GM19351 (cell line): Measurements from ENCODE around the gene ADORA2A.

Experiments used
- ATAC-seq: cut with Tn5 transposase; IDR thresholded peaks from one replicate; pipeline ENCODE4 v1.9.1; 2021; ENCODE audit warnings: mild to moderate bottlenecking, moderate library complexity; ENCODE audit not compliant: unreplicated experiment

The ADORA2A gene

DNA sequence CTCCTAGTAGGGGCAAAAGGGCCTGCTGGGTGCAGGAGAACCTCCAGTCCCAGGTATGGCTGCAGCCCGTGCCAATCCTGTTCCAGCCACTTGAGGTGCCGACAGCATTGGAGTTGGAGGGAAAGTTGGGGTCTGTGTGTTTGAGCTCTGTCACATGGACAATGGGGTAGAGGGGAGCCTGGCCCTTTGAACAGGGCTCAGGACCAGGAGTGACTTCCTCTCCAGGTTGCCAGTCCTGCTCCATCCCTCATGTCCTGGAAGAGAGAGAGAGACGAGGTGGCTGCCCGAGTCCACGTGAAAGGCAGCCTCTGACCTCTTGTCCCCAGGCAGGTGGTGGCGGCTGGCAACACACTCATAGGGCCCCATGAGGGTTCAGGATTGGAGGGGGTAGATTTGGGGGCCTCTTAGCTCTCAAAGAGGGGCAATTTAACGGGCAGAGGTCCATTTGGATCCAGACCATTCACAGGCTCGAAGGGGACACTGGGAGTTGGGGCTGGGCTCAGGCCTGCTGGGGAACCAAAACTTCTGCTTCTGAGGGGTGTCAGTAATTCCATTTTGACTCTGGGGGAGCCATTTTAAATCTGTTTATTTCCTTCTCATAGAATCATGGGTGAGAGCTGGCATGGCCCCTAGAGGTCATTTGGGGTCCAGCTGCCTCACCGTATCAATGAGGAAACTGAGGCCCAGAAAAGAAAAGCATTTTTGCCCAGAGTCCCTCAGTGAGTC is 4.1 kb downstream of the ADORA2A start:
- ATAC-seq: no peak

DNA sequence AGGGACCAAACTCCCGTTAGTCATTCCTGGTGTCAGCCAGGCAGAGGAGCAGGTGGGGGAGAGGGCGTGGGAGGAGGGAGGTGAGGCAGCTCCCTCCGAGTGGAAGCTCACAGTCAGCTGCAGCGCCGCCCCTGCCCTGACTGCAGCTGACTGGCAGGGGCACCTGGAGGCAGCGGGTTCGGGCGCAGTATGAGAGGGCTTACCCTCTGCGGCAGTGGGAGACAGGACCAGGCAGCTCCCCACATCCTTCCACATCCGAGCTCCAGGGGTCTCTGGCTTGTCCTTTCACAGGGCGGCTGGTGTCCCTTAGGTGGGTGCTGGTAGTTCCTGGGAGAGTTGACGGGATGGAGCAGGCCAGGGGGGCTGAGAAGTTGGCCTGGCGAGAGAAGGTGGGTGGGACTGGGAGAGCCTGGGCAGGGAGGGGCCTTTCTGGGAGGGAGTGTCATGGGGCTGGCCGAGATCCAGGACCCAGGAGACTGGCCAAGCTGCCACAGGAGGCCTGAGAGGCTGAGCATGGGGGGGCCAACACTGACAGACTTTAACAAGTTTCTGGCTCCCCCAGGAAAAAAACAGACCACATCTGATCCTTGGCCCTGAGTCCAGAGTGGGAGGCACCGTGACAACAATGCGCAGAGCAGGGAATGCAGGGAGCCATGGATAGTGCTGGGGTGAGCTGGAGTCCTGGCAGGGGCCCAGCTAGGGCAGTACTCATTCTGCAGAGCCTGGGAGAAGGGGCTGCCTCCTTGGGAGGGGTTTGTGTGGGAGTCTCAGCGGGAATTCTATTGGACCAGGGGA is 4.9 kb downstream of the ADORA2A start:
- no peak for ATAC-seq

DNA sequence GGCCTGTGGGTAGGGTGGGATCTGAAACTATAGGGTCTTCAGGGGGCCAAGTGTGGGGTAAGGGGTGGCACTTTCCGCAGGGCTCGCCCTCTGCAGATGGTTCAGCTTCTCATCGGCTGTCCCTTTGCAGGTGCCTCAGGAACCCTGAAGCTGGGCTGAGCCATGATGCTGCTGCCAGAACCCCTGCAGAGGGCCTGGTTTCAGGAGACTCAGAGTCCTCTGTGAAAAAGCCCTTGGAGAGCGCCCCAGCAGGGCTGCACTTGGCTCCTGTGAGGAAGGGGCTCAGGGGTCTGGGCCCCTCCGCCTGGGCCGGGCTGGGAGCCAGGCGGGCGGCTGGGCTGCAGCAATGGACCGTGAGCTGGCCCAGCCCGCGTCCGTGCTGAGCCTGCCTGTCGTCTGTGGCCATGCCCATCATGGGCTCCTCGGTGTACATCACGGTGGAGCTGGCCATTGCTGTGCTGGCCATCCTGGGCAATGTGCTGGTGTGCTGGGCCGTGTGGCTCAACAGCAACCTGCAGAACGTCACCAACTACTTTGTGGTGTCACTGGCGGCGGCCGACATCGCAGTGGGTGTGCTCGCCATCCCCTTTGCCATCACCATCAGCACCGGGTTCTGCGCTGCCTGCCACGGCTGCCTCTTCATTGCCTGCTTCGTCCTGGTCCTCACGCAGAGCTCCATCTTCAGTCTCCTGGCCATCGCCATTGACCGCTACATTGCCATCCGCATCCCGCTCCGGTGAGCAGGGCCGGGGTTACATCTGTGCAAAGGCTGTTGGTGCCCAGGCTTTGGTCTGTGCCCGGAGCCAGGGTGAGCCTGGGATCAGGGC is 5.8 kb downstream of the ADORA2A start:
- no peak for ATAC-seq

DNA sequence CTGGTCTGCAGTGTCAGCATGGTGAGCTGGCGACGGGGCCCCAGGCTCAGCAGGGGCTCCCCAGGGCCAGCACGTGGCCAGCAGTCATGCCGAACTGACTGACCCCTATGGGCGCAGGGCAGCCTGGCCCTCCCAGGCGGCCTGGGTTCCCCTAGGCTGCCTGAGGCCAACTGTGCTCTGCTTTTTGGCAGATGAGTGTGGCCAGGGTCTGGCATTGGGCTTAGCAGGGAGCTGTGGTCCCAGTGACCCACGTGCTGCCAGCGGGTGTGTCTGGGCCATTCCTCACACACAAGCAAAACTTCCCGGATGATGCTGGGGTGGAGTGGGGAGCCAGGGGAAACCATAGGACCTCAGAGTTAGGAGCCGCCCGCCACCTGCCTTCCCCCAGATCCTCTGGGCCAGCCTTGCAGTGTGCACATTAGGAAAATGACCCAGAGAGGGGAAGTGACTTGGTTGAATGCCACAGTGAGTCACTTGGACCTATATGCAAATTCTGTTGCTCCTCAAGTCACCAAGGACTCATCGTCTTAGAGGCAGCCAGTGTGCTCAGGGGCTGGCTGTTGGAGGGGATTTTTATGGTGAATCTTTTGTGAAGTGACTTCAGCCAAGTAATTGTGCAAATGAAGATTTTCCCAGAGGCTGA is 6.5 kb downstream of the ADORA2A start:
- peak; percentile 77 for ATAC-seq

DNA sequence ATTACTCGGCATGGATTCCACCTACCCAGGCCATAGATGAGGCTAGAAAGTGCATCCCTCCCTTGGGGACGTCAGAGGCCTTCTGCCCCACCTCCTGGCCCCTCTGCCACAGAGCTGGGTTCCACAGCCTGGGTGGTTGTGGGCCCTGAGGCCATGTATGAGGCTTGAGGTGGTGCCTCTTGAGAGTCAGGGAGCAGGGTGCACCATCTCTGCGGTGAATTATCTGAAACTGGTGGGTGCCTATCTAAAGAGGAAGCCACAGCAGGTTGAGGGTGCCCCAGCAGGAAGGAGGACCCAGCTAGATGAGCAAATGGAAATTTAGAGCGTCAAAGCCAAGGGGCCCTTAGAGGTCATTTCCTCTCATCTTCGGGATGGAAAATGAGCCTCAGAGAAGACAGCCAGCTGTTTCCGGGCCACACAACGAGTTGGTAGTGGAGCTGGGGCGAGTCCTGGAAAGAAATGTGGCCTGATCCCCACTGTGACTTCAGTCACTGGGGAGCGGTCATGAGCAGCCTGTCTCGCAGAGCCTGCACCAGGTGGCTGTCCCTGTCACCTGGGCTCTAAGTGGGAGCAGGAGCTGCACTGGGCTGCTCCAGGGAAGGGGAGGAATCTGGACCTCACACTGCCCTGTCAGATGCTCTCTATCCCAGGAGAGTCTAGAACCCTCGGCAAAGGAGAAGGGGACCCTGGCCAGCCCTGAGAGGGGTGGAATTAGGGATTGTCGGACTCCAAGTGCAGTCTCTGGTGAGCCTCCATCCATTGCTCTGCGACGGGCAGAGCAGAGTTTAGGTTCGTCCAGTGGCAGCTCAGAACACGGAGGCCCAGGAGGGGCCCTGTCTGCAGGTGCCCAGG is 7.3 kb downstream of the ADORA2A start:
- ATAC-seq: peak; percentile 56

DNA sequence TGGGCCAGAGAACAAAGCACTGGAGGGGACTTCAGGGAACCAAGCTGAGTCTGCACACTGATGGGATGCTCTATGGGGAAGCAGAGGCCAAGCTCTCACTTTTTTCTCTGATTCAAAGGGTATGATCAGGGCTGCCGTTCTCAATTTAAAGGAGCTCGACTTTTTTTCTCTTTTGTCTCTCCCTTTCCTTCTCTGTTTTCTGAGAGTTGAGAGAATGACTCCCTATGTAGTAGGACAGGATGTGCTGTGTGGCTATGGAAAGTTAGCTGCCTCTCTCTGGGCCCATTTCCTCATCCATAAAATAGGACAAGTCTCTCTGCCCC is 7.9 kb downstream of the ADORA2A start:
- ATAC-seq: no peak

DNA sequence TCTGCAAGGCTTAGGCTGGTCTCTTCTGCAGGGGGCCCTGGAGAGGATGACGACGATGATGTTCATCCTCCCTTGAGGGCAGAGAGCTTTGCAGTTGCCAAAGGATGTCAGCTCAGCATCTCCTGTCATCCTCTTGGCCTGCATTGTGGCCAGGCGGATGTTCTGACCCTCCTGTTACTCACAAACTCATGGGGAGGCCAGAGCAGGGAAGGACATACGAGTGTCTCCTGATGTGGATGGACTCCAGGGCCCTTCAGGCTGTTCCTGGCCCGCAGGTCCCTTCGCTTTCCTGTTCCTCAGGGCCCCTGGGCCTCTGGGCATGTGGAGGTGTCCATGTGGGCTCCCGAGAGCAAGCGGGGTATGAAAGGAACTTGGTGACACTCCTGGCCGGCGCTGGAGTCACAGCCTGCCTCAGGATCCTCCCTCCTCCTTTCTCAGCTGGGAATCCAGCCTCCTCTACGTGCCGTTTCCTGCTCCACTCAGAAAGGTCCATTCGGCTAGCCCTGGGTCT is 8.5 kb downstream of the ADORA2A start:
- no peak for ATAC-seq

DNA sequence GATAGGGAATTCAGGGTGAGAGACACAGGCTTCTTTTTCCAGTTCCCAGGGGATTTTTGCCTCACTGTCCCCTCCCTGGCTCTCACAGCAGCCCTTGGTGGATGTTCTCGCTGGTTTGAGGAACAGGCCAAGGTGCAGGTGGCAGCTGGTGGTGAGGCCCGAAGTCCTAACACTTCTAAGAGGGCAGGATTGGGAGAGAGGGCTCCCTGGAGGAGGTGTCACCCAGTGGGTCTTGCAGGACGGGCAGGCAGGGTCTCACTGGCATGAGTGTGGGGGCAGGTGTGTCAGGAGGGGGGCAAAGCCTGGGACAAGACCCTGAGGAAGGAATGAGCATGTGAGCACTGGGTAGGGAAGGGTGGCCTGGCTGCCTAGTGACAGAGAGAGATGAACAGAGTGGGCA is 9.2 kb downstream of the ADORA2A start:
- no peak for ATAC-seq

DNA sequence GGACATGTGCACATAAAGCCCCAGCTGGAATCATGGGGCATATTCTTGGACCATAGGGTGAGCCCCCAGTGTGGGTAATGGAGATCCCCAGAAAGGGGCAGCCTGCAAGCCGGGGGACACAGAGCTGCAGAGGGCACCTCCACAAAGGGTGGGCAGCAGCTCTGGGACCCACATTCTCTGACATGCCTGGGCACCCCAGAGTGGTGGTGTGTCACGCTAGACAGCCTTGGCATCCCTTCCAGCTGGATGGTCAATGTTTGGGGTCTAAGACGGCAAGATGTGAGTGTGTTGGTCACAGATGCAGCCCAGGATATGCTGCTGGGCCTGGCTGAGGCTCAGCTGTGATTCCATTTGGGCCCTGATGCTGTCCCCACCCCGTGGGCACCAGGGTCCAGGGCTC is 9.7 kb downstream of the ADORA2A start:
- no peak for ATAC-seq

DNA sequence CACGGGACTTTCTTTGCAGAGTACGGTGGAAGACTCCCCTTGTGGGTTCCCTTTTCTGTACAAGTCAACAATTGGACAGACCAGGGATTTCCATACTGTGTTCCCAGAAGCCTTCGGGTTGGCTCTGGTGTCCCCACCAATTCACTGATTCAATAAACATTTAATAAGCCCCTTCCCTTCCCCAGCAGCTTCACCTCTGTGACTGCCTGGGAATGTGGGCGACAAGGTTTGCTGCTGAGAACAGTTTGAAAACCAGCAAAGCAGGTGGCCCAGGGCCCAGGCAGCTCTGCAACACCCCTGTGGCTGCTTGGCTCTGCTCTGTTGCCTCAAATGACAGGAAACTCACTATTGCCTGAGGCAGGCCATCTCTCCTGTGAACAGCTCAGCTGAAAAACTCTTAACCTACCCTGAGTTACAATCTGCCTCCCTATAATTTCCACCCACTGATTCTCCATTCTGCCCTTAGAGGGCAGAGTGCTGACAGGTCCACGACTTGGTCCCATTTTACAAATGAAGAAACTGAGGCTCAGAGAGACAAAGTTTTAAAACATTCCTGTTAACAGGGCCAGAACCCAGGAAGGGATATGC is 10.4 kb downstream of the ADORA2A start:
- no peak for ATAC-seq

DNA sequence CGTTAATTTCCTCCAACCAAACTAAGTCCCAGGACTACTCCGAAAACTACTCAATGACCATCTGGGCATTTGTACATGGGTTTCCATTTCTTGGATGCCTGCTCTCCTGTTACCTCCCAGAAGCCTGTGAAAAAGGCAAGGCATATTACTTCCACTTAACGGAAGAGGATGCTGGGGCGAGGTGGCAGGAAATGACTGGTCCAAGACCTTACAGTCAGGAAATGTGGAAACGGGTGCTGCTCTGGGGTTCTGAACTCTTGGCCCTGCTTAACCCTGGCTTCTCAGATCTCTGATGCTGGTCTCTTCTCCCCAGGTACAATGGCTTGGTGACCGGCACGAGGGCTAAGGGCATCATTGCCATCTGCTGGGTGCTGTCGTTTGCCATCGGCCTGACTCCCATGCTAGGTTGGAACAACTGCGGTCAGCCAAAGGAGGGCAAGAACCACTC is 12.9 kb downstream of the ADORA2A start:
- ATAC-seq: no peak

DNA sequence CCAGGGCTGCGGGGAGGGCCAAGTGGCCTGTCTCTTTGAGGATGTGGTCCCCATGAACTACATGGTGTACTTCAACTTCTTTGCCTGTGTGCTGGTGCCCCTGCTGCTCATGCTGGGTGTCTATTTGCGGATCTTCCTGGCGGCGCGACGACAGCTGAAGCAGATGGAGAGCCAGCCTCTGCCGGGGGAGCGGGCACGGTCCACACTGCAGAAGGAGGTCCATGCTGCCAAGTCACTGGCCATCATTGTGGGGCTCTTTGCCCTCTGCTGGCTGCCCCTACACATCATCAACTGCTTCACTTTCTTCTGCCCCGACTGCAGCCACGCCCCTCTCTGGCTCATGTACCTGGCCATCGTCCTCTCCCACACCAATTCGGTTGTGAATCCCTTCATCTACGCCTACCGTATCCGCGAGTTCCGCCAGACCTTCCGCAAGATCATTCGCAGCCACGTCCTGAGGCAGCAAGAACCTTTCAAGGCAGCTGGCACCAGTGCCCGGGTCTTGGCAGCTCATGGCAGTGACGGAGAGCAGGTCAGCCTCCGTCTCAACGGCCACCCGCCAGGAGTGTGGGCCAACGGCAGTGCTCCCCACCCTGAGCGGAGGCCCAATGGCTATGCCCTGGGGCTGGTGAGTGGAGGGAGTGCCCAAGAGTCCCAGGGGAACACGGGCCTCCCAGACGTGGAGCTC is 13.5 kb downstream of the ADORA2A start:
- ATAC-seq: no peak

DNA sequence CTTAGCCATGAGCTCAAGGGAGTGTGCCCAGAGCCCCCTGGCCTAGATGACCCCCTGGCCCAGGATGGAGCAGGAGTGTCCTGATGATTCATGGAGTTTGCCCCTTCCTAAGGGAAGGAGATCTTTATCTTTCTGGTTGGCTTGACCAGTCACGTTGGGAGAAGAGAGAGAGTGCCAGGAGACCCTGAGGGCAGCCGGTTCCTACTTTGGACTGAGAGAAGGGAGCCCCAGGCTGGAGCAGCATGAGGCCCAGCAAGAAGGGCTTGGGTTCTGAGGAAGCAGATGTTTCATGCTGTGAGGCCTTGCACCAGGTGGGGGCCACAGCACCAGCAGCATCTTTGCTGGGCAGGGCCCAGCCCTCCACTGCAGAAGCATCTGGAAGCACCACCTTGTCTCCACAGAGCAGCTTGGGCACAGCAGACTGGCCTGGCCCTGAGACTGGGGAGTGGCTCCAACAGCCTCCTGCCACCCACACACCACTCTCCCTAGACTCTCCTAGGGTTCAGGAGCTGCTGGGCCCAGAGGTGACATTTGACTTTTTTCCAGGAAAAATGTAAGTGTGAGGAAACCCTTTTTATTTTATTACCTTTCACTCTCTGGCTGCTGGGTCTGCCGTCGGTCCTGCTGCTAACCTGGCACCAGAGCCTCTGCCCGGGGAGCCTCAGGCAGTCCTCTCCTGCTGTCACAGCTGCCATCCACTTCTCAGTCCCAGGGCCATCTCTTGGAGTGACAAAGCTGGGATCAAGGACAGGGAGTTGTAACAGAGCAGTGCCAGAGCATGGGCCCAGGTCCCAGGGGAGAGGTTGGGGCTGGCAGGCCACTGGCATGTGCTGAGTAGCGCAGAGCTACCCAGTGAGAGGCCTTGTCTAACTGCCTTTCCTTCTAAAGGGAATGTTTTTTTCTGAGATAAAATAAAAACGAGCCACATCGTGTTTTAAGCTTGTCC is 14.3 kb downstream of the ADORA2A start:
- ATAC-seq: no peak

DNA sequence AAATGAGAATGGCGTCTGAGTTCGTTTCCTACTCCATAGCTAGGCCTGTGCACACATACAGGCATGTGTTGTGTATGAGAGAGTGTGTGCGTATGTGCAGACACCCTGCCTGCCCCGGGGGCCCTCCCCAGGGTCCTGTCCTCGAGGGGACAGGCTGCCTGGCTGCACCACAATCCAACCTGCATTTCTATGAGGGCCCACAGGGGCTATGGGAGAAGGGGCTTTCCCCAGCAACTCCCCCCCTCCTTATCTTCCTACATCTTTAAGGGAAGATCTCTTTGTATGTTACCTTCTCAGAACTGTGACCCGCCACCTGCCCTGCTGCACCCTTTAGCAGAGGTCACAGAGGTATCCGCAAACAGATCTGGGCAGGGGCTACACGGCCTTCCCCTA is 14.9 kb downstream of the ADORA2A start:
- no peak for ATAC-seq

DNA sequence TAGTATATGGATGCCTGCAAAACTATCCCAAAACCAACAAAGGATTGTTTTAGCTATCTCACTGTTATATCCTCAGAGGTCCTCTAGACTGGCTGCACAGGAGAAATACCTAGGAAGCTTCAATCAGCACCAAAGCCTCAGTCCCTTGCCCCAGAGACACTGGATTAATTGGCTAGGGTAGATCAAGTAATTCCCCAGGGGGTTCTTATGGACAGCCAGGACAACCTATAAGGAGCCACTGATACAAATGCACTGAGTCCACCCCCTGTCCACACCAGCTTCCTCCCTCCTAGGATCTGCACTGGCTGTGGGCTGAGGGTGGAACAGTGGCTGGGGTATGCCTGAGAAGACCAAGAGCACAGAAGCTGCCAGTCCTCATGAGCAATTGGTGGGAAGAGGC is 16.3 kb downstream of the ADORA2A start:
- no peak for ATAC-seq

DNA sequence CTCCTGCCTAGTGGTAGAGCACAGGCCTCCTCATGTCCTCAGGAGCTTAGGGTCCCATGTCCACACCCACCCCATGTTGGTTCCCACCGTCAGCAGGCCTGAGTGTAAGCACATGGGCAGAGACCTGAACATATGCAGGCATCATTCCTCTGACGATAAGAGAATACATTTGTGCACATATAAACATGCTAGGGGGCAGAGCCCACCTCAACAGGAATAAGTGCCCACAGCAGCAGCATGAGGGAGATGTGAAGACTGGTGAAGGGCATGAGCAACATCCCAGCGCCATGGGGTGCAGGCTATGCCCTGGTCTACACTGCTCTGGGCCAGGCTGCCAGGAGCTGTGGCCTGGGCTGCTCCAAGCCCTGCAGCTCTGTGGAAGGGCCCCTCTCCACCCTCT is 16.9 kb downstream of the ADORA2A start:
- no peak for ATAC-seq

DNA sequence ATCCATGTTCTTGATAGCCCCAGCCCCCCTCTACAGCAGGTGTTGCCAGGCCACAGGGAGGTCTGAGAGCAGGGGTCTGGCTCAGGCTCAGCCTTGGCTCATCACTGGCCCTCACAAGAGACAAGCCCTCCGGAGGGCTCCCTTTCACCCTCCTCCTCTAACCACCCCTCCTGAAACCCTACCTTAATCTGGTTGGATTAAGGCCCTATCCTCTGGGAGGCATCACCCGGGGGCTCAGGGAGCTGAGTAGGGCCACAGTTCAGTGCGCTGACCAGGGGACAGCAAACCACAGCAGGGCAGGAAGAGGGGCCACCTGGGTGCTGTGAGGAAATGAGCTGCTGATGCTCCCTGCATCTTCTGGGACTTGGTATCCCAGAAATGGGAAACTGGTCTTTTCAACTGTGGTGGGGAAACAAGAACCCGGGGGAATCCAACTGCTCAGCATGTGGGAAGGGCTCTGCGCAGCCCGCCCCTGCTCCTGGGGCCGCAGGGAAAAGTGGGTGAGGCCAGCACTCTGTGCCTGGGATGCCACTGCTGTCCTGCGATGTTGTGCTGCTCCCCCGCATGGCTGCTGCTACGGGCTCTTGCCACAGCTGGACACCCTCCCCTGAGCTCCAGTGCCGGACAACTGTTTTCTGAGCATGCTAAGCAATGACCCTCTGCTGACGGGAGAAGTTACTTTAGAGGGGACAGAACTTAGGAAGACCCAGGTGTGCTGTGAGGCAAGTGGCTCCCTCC is 17.5 kb downstream of the ADORA2A start:
- ATAC-seq: no peak
